Stimulated activated CD4-positive, alpha-beta T cell treated with anti-CD3 and anti-CD28 coated beads, Interleukin-4, amount 100 ng/mL, for 4 hours (primary cell): ENCODE measurements around the gene SMARCA2.

Experiments used
- DNase-seq, 2 experiments: peaks; one replicate each; pipeline ENCODE4 v3.0.0-alpha.2; 2020

SMARCA2 gene

GRCh38 chr9:2178034-2178734 lies 163.0 kb downstream of the SMARCA2 start:
- no peak for DNase-seq

GRCh38 chr9:2179567-2179966 lies 164.4 kb downstream of the SMARCA2 start:
- DNase-seq = no peak

GRCh38 chr9:2180154-2180553 lies 165.0 kb downstream of the SMARCA2 start:
- no peak for DNase-seq

GRCh38 chr9:2180704-2181103 lies 165.6 kb downstream of the SMARCA2 start:
- DNase-seq = no peak

- DNase-seq = peak in 1 of 2 experiments; percentile 21
Measured at GRCh38 chr9:2181792-2182191, 166.6 kb downstream of the SMARCA2 start.

GRCh38 chr9:2190939-2191608 lies 175.9 kb downstream of the SMARCA2 start:
- no peak for DNase-seq

GRCh38 chr9:2191609-2191972 lies 176.4 kb downstream of the SMARCA2 start:
- DNase-seq = no peak

- DNase-seq = no peak
Measured at GRCh38 chr9:2192356-2192979, 177.3 kb downstream of the SMARCA2 start.

- no peak for DNase-seq
Measured at GRCh38 chr9:2193552-2193951, 178.4 kb downstream of the SMARCA2 start.

GRCh38 chr9:2195211-2195610 lies 180.1 kb downstream of the SMARCA2 start:
- no peak for DNase-seq

GRCh38 chr9:2196757-2197156 lies 181.6 kb downstream of the SMARCA2 start:
- DNase-seq = no peak

- no peak for DNase-seq
Measured at GRCh38 chr9:2198956-2199635, 183.9 kb downstream of the SMARCA2 start.

GRCh38 chr9:2199999-2200796 lies 185.1 kb downstream of the SMARCA2 start:
- DNase-seq = no peak

- no peak for DNase-seq
Measured at GRCh38 chr9:2208465-2208864, 193.3 kb downstream of the SMARCA2 start.

- no peak for DNase-seq
Measured at GRCh38 chr9:2208991-2209390, 193.8 kb downstream of the SMARCA2 start.

GRCh38 chr9:2209400-2209799 lies 194.3 kb downstream of the SMARCA2 start:
- DNase-seq = no peak

- DNase-seq = no peak
Measured at GRCh38 chr9:2210201-2210600, 195.1 kb downstream of the SMARCA2 start.

- DNase-seq = no peak
Measured at GRCh38 chr9:2213830-2214468, 198.8 kb downstream of the SMARCA2 start.

GRCh38 chr9:2214707-2215106 lies 199.6 kb downstream of the SMARCA2 start:
- DNase-seq = no peak

GRCh38 chr9:2215921-2216441 lies 200.8 kb downstream of the SMARCA2 start:
- DNase-seq = no peak

- no peak for DNase-seq
Measured at GRCh38 chr9:2216591-2216990, 201.4 kb downstream of the SMARCA2 start.

GRCh38 chr9:2217540-2217939 lies 202.4 kb downstream of the SMARCA2 start:
- DNase-seq = no peak
